Subcutaneous abdominal adipose tissue (tissue), 5 donors: ENCODE data around the gene IGSF9B.

ENCODE experiments used
- H3K27ac ChIP-seq: one replicate; pipeline ENCODE4 v1.7.0; 2013; ENCODE audit warnings: low read depth, mild to moderate bottlenecking, inconsistent platforms, low read length, moderate library complexity
- H3K27me3 ChIP-seq, 5 donors: one replicate each; pipeline ENCODE4 v1.7.0; 2013; ENCODE audit warnings: low read length in 5 of 5, inconsistent platforms in 1 of 5; ENCODE audit not compliant: control insufficient read depth in 5 of 5, insufficient read depth in 4 of 5
- H3K36me3 ChIP-seq, 5 donors: one replicate each; pipeline ENCODE4 v1.7.0; 2013; ENCODE audit warnings: low read length in 5 of 5; ENCODE audit not compliant: control insufficient read depth in 5 of 5, insufficient read depth in 5 of 5
- H3K4me1 ChIP-seq, 5 donors: one replicate each; pipeline ENCODE4 v1.7.0; 2013; ENCODE audit warnings: low read length in 5 of 5, mild to moderate bottlenecking in 3 of 5, moderate library complexity in 1 of 5; ENCODE audit not compliant: control insufficient read depth in 5 of 5, insufficient read depth in 5 of 5
- H3K4me3 ChIP-seq, 5 donors: one replicate each; pipeline ENCODE4 v1.7.0; 2013; ENCODE audit warnings: low read length in 5 of 5, low read depth in 1 of 5
- H3K9ac ChIP-seq, 5 donors: one replicate each; pipeline ENCODE4 v1.7.0; 2013; ENCODE audit warnings: low read length in 5 of 5, mild to moderate bottlenecking in 4 of 5, moderate library complexity in 3 of 5
- H3K9me3 ChIP-seq, 5 donors: one replicate each; pipeline ENCODE4 v1.7.0; 2013; ENCODE audit warnings: low read length in 5 of 5; ENCODE audit not compliant: control insufficient read depth in 5 of 5
- donor health status: healthy.
- donor health status: healthy.
- donor health status: healthy.
- donor health status: healthy.
- donor health status: healthy.

IGSF9B gene

GRCh38 chr11:133896642-133897330, 60.0 kb downstream of the IGSF9B start:
- H3K36me3 ChIP-seq = no peaks in the 10 kb centered on the region
- H3K27ac ChIP-seq = no peak overlapping the region
- H3K9me3 ChIP-seq = no peaks in the 10 kb centered on the region
- peaks cover 0 to 4% (median 3%) of the 10 kb centered on the region in 5 donors for H3K27me3 ChIP-seq
- H3K4me3 ChIP-seq = no peak overlapping the region
- peaks cover 0 to 2% (median 0%) of the 10 kb centered on the region in 5 donors for H3K4me1 ChIP-seq
- H3K9ac ChIP-seq = no peak overlapping the region

GRCh38 chr11:133896028-133896427, 60.7 kb downstream of the IGSF9B start:
- no peaks in the 10 kb centered on the region for H3K36me3 ChIP-seq
- H3K4me3 ChIP-seq = no peak overlapping the region
- peaks cover 0 to 4% (median 3%) of the 10 kb centered on the region in 5 donors for H3K27me3 ChIP-seq
- no peaks in the 10 kb centered on the region for H3K9me3 ChIP-seq
- H3K4me1 ChIP-seq = peaks cover 0 to 2% (median 0%) of the 10 kb centered on the region in 5 donors
- no peak overlapping the region for H3K9ac ChIP-seq
- H3K27ac ChIP-seq = no peak overlapping the region

GRCh38 chr11:133895551-133895950, 61.2 kb downstream of the IGSF9B start:
- no peaks in the 10 kb centered on the region for H3K36me3 ChIP-seq
- peaks cover 0 to 4% (median 3%) of the 10 kb centered on the region in 5 donors for H3K27me3 ChIP-seq
- no peaks in the 10 kb centered on the region for H3K9me3 ChIP-seq
- H3K27ac ChIP-seq = no peak overlapping the region
- H3K4me3 ChIP-seq = no peak overlapping the region
- no peak overlapping the region for H3K9ac ChIP-seq
- peaks cover 0 to 2% (median 0%) of the 10 kb centered on the region in 5 donors for H3K4me1 ChIP-seq

GRCh38 chr11:133895061-133895479, 61.7 kb downstream of the IGSF9B start:
- no peak overlapping the region for H3K4me3 ChIP-seq
- H3K4me1 ChIP-seq = peaks cover 0 to 2% (median 0%) of the 10 kb centered on the region in 5 donors
- no peak overlapping the region for H3K9ac ChIP-seq
- no peaks in the 10 kb centered on the region for H3K9me3 ChIP-seq
- peaks cover 0 to 4% (median 3%) of the 10 kb centered on the region in 5 donors for H3K27me3 ChIP-seq
- no peaks in the 10 kb centered on the region for H3K36me3 ChIP-seq
- no peak overlapping the region for H3K27ac ChIP-seq

- no peak overlapping the region for H3K4me3 ChIP-seq
- peaks cover 0 to 4% (median 0%) of the 10 kb centered on the region in 5 donors for H3K27me3 ChIP-seq
- no peaks in the 10 kb centered on the region for H3K9me3 ChIP-seq
- no peak overlapping the region for H3K9ac ChIP-seq
- H3K36me3 ChIP-seq = no peaks in the 10 kb centered on the region
- H3K4me1 ChIP-seq = no peaks in the 10 kb centered on the region
- no peak overlapping the region for H3K27ac ChIP-seq
These were observed 63.4 kb downstream of the IGSF9B start for GRCh38 chr11:133893381-133893780.

- H3K9me3 ChIP-seq = no peaks in the 10 kb centered on the region
- H3K36me3 ChIP-seq = no peaks in the 10 kb centered on the region
- peaks cover 0 to 5% (median 0%) of the 10 kb centered on the region in 5 donors for H3K27me3 ChIP-seq
- H3K27ac ChIP-seq = no peak overlapping the region
- no peaks in the 10 kb centered on the region for H3K4me1 ChIP-seq
- no peak overlapping the region for H3K4me3 ChIP-seq
- no peak overlapping the region for H3K9ac ChIP-seq
These were observed 64.0 kb downstream of the IGSF9B start for GRCh38 chr11:133892584-133893380.

- no peaks in the 10 kb centered on the region for H3K4me1 ChIP-seq
- H3K9ac ChIP-seq = no peak overlapping the region
- no peak overlapping the region for H3K27ac ChIP-seq
- H3K4me3 ChIP-seq = no peak overlapping the region
- no peaks in the 10 kb centered on the region for H3K36me3 ChIP-seq
- H3K9me3 ChIP-seq = no peaks in the 10 kb centered on the region
- peaks cover 0 to 5% (median 2%) of the 10 kb centered on the region in 5 donors for H3K27me3 ChIP-seq
These were observed 64.6 kb downstream of the IGSF9B start for GRCh38 chr11:133892126-133892525.

GRCh38 chr11:133889893-133890292, 66.9 kb downstream of the IGSF9B start:
- Histone ChIP-seq H3K36me3 (no peaks in the 10 kb centered on the region), H3K9ac (no peak overlapping the region), H3K4me3 (no peak overlapping the region), H3K27ac (no peak overlapping the region), H3K27me3 (peaks cover 2 to 12% (median 3%) of the 10 kb centered on the region in 5 donors), H3K9me3 (peaks cover 0 to 3% (median 0%) of the 10 kb centered on the region in 5 donors), H3K4me1 (no peaks in the 10 kb centered on the region)

- no peaks in the 10 kb centered on the region for H3K4me1 ChIP-seq
- no peak overlapping the region for H3K9ac ChIP-seq
- no peaks in the 10 kb centered on the region for H3K36me3 ChIP-seq
- no peak overlapping the region for H3K4me3 ChIP-seq
- peaks cover 0 to 3% (median 0%) of the 10 kb centered on the region in 5 donors for H3K9me3 ChIP-seq
- no peak overlapping the region for H3K27ac ChIP-seq
- H3K27me3 ChIP-seq = peaks cover 2 to 12% (median 3%) of the 10 kb centered on the region in 5 donors
These were observed 67.6 kb downstream of the IGSF9B start for GRCh38 chr11:133889188-133889587.
